HepG2 (cell line): Measurements from ENCODE around the gene LDLRAD4. TPM values are rescaled to one million over a fixed set of nuclear protein-coding genes. Genes with fewer than 3 reads are reported as not detected.

Experiments used
- ATAC-seq: fragments of 200-7000 bp; cut with Tn5 transposase; 3 replicates; pipeline ENCODE4 v1.9.1; 2020; ENCODE audit warnings: mild to moderate bottlenecking, moderate library complexity
- BruUV-seq: library from RNA; stranded (reverse); fragments of 400-500 nt; replicated peaks from 2 replicates; lab custom pipeline; 2021; lab: Mats Ljungman, UMichigan
- CTCF ChIA-PET: fragments of 300-600 bp; formaldehyde crosslinking; extraction: SDS; loops from one replicate; lab custom pipeline; 2021; ENCODE audit warnings: low total read pairs, inconsistent platforms, low intra/inter-chr PET ratio; lab: Yijun Ruan, JAX
- POLR2A ChIA-PET: fragments of 350-600 bp; sonication (Branson Sonifier 250); formaldehyde crosslinking; loops from one replicate; lab custom pipeline; 2020; ENCODE audit warnings: antibody characterized with exemption, inconsistent platforms; lab: Yijun Ruan, JAX
- DNase-seq: peaks from one replicate; pipeline ENCODE4 v3.0.0-alpha.2; 2015; ENCODE audit warnings: low spot score
- FAIRE-seq: peaks from 3 replicates; lab custom pipeline; 2011; peaks lifted over from hg19 to GRCh38; lab: Jason Lieb, UNC
- H2AFZ ChIP-seq: one replicate; pipeline ENCODE4 v1.6.1; 2011; ENCODE audit warnings: low read length, inconsistent platforms
- H3K27ac ChIP-seq: fragments of 300-600 bp; 3 replicates; pipeline ENCODE4 v1.8.0; 2011; ENCODE audit warnings: mixed run types, mild to moderate bottlenecking, mixed read lengths, low read length, inconsistent platforms; ENCODE audit not compliant: insufficient read depth; ENCODE audit errors: extremely low read length
- H3K27me3 ChIP-seq, 2 experiments: fragments of 200-600 bp in 1 of 2; 2 replicates in 1 of 2; 3 replicates in 1 of 2; pipeline versions ENCODE4 v1.6.0 to v1.8.0; 2011; ENCODE audit warnings: low read length in 2 of 2, mild to moderate bottlenecking in 2 of 2, moderate library complexity in 2 of 2, inconsistent platforms in 1 of 2; ENCODE audit not compliant: insufficient read depth in 2 of 2, control insufficient read depth in 1 of 2
- H3K36me3 ChIP-seq, 2 experiments: fragments of 200-600 bp in 1 of 2; replicated peaks in 1 of 2; 2 replicates in 1 of 2; 3 replicates in 1 of 2; pipeline versions ENCODE4 v1.5.1 to v1.8.0; 2011; ENCODE audit warnings: low read length in 2 of 2, inconsistent platforms in 1 of 2; ENCODE audit not compliant: insufficient read depth in 2 of 2, control insufficient read depth in 1 of 2
- H3K4me1 ChIP-seq: 2 replicates; pipeline ENCODE4 v1.5.1; 2012; ENCODE audit warnings: low read length, inconsistent platforms; ENCODE audit not compliant: insufficient read depth
- H3K4me2 ChIP-seq: 2 replicates; pipeline ENCODE4 v1.6.0; 2011; ENCODE audit warnings: low read depth, low read length, inconsistent platforms
- H3K4me3 ChIP-seq, 3 experiments: fragments of 200-600 bp in 1 of 3; sonication (generic), shearing (Covaris generic) in 1 of 3; replicated peaks in 1 of 3; 2 replicates each; pipeline ENCODE4 v1.5.1; 2011 to 2016; ENCODE audit warnings: low read length in 3 of 3, inconsistent platforms in 2 of 3, low read depth in 2 of 3, mild to moderate bottlenecking in 2 of 3, control low read depth in 1 of 3, mixed read lengths in 1 of 3; ENCODE audit not compliant: insufficient read depth in 1 of 3
- H3K79me2 ChIP-seq: one replicate; pipeline ENCODE4 v1.6.1; 2011; ENCODE audit warnings: low read length, inconsistent platforms; ENCODE audit not compliant: insufficient read depth
- H3K9ac ChIP-seq: 2 replicates; pipeline ENCODE4 v1.6.0; 2011; ENCODE audit warnings: mild to moderate bottlenecking, low read depth, low read length, inconsistent platforms; ENCODE audit not compliant: insufficient read depth
- H3K9me3 ChIP-seq: 2 replicates; pipeline ENCODE4 v1.5.1; 2012; ENCODE audit warnings: mild to moderate bottlenecking, low read length
- H4K20me1 ChIP-seq: 2 replicates; pipeline ENCODE4 v1.6.0; 2011; ENCODE audit warnings: inconsistent platforms, mild to moderate bottlenecking, low read length, moderate library complexity; ENCODE audit not compliant: insufficient read depth
- BATF2 ChIP-seq: sonication (generic); formaldehyde crosslinking; IDR thresholded peaks from 2 replicates; pipeline ENCODE4 v1.8.0; 2022; ENCODE audit warnings: mild to moderate bottlenecking, missing genetic modification reagents, moderate library complexity
- FLYWCH1 ChIP-seq: sonication (generic); formaldehyde crosslinking; IDR thresholded peaks from 2 replicates; pipeline ENCODE4 v1.8.1; 2023; ENCODE audit warnings: mild to moderate bottlenecking, missing genetic modification reagents
- HNRNPH1 ChIP-seq: fragments of 200-400 bp; formaldehyde crosslinking; optimal IDR thresholded peaks from 2 replicates; pipeline ENCODE3; 2017; ENCODE audit warnings: mild to moderate bottlenecking, low read depth, low read length
- HNRNPUL1 ChIP-seq: fragments of 200-400 bp; formaldehyde crosslinking; IDR thresholded peaks from 2 replicates; pipeline ENCODE4 v1.6.1; 2017; ENCODE audit warnings: low read depth, mild to moderate bottlenecking, low read length, moderate library complexity
- PRDM15 ChIP-seq: sonication (generic); formaldehyde crosslinking; IDR thresholded peaks from 2 replicates; pipeline ENCODE4 v1.4.0; 2020; ENCODE audit warnings: missing genetic modification reagents
- ZNF3 ChIP-seq: IDR thresholded peaks from 2 replicates; pipeline ENCODE4 v1.7.0; 2017; ENCODE audit warnings: inconsistent platforms
- ZNF543 ChIP-seq: sonication (generic); formaldehyde crosslinking; IDR thresholded peaks from 2 replicates; pipeline ENCODE4 v1.4.0; 2020; ENCODE audit warnings: mild to moderate bottlenecking, missing genetic modification reagents
- ZNF562 ChIP-seq: sonication (generic); formaldehyde crosslinking; IDR thresholded peaks from 2 replicates; pipeline ENCODE4 v1.8.0; 2022; ENCODE audit warnings: missing genetic modification reagents, borderline replicate concordance
- WGBS: methylation state at CpG from one replicate; pipeline ENCODE4 v1.1.6; 2017; ENCODE audit warnings: low lambda C conversion rate; 5-methylcytosine and 5-hydroxymethylcytosine counted together
- in situ Hi-C: cut with HindIII; loops from 2 replicates; pipeline ENCODE4 v1.10.0; 2017; ENCODE audit warnings: low pct_unique_long_range_greater_than_20kb; ENCODE audit not compliant: extremely low pct_ligation_motif_present
- intact Hi-C: fragments of 100-400 bp; cut with micrococcal nuclease; formaldehyde crosslinking; loops from one replicate; pipeline ENCODE4 v1.10.0; 2022; ENCODE audit not compliant: unreplicated experiment
- polyA plus RNA-seq, 8 experiments: library from polyadenylated mRNA; depleted of rRNA in 3 of 8; stranded (reverse) in 7 of 8; unstranded in 1 of 8; fragments of >200 nt; fragmentation: Illumina TruSeq in 4 of 8; extraction: Trizol in 4 of 8; gene quantifications; 2 replicates each; pipeline versions ENCODE4 v1.2.1 to v1.2.3, GENCODE V29; 2011 to 2016; ENCODE audit warnings: low read depth in 4 of 8, missing spikeins in 1 of 8, mixed read lengths in 1 of 8; ENCODE audit not compliant: insufficient read depth in 1 of 8
- total RNA-seq, 5 experiments: library from RNA; depleted of rRNA; stranded (reverse); fragments of >200 nt; fragmentation: Illumina TruSeq; extraction: Trizol; gene quantifications; 2 replicates each; pipeline ENCODE4 v1.2.3, GENCODE V29; 2016; ENCODE audit warnings: low read depth in 1 of 5

The LDLRAD4 gene
- total and polyA plus RNA-seq, 2 of the 13 experiments (the other 11 are each of a cell fraction or from before 2014, with no cell fraction given), result 13.6 to 20.9 TPM

GRCh38 chr18:13455471-13455870, 236.9 kb downstream of the LDLRAD4 start (continued):
- TF ChIP-seq HNRNPH1, result no peak

- in situ Hi-C loops, result no loop called here
- H3K9me3 ChIP-seq, result no peaks in the 10 kb centered on the region
- no peaks in the 10 kb centered on the region for H3K27me3 ChIP-seq
- no peak overlapping the region for H3K4me3 ChIP-seq
- H3K9ac ChIP-seq, result no peak overlapping the region
- intact Hi-C loops, result no loop called here
- ChIA-PET CTCF (no interaction called here), POLR2A (no interaction called here)
- H3K4me2 ChIP-seq, result no peak overlapping the region
- no peak for FAIRE-seq
- no peak for ATAC-seq
- H3K4me1 ChIP-seq, result peaks cover 10% of the 10 kb centered on the region; the same call in 1 of the 2 replicates
- 96% methylated on average over 11 of the region's 19 CpGs for WGBS
- no TSS peak for BruUV-seq
- peaks cover 3% of the 10 kb centered on the region; the same call in 1 of the 2 replicates for H4K20me1 ChIP-seq
- H3K79me2 ChIP-seq, result no peaks in the 10 kb centered on the region
- TF ChIP-seq PRDM15 (CRISPR knock-in tag), result no peak
- no peak for TF ChIP-seq FLYWCH1 (CRISPR knock-in tag)
- no peak for TF ChIP-seq BATF2
- TF ChIP-seq ZNF562, result no peak
- no peak for TF ChIP-seq HNRNPUL1
- no peak for TF ChIP-seq ZNF543 (CRISPR knock-in tag)
- TF ChIP-seq ZNF3, result no peak
- no peak overlapping the region for H3K27ac ChIP-seq
- no peak for DNase-seq
- H3K36me3 ChIP-seq, result no peaks in the 10 kb centered on the region
- H2AFZ ChIP-seq, result no peak overlapping the region
Observed at GRCh38 chr18:13455960-13456481, 237.5 kb downstream of the LDLRAD4 start.
